T-cell (primary cell): Measurements from ENCODE around the gene SNX6. TPM values are rescaled to one million over a fixed set of nuclear protein-coding genes. Genes with fewer than 3 reads are reported as not detected.
"Not testable (repeated sequence)": the region's sequence is repeated elsewhere in the genome, so short reads cannot be mapped to it uniquely, and the experiment has no call there.

ENCODE experiments used
- ATAC-seq, 4 experiments: fragments of 200-7000 bp in 3 of 4; fragments of 150-1000 bp in 1 of 4; cut with Tn5 transposase; replicated peaks in 1 of 4; 1 replicate in 3 of 4; 2 replicates in 1 of 4; pipeline ENCODE4 v1.10.0; 2021; ENCODE audit warnings: moderate library complexity in 3 of 4, mild to moderate bottlenecking in 2 of 4, moderate number of reproducible peaks in 1 of 4
- CTCF ChIA-PET, 2 donors: fragments of 300-600 bp; sonication (Branson Sonifier 250); formaldehyde crosslinking; loops; one replicate each; lab custom pipeline; 2022; ENCODE audit warnings: antibody characterized with exemption in 2 of 2; lab: Charles Lee
- POLR2A ChIA-PET, 2 donors: fragments of 300-600 bp; sonication (Branson Sonifier 250); formaldehyde crosslinking; loops; one replicate each; lab custom pipeline; 2022; ENCODE audit warnings: antibody characterized with exemption in 2 of 2; lab: Charles Lee
- DNase-seq, 35 experiments: peaks; one replicate each; pipeline versions ENCODE4 v3.0.0 to v3.0.0-alpha.2; 2013 to 2023
- H3K27ac ChIP-seq: one replicate; pipeline ENCODE4 v1.5.1; 2013; ENCODE audit warnings: low read length
- H3K27me3 ChIP-seq, 2 experiments: replicated peaks in 1 of 2; 1 replicate in 1 of 2; 2 replicates in 1 of 2; pipeline versions ENCODE4 v1.6.1 to v1.7.0; 2013; ENCODE audit warnings: low read length in 1 of 2, mixed read lengths in 1 of 2; ENCODE audit not compliant: control insufficient read depth in 2 of 2, insufficient read depth in 2 of 2; ENCODE audit errors: extremely low read depth in 1 of 2
- H3K36me3 ChIP-seq, 2 donors: 1 replicate in 1 of 2; 2 replicates in 1 of 2; pipeline versions ENCODE4 v1.6.1 to v1.7.0; 2013; ENCODE audit warnings: low read length in 1 of 2; ENCODE audit not compliant: control insufficient read depth in 2 of 2, insufficient read depth in 1 of 2; ENCODE audit errors: extremely low read depth in 1 of 2
- H3K4me1 ChIP-seq, 2 experiments: 1 replicate in 1 of 2; 2 replicates in 1 of 2; pipeline versions ENCODE4 v1.6.1 to v1.7.0; 2013; ENCODE audit warnings: low read length in 2 of 2, mixed read lengths in 1 of 2; ENCODE audit not compliant: insufficient read depth in 2 of 2, control insufficient read depth in 1 of 2; ENCODE audit errors: extremely low read depth in 1 of 2
- H3K4me3 ChIP-seq, 2 donors: 1 replicate in 1 of 2; 2 replicates in 1 of 2; pipeline versions ENCODE4 v1.5.1 to v1.7.0; 2013; ENCODE audit warnings: mild to moderate bottlenecking in 2 of 2, low read length in 1 of 2, moderate library complexity in 1 of 2; ENCODE audit not compliant: control insufficient read depth in 1 of 2; ENCODE audit errors: extremely low read depth in 1 of 2
- H3K9me3 ChIP-seq: 2 replicates; pipeline ENCODE4 v1.7.0; 2013
- H3K27ac Mint-ChIP-seq, 2 donors: one replicate each; pipeline ENCODE4 v1.8.0; 2020 to 2021; ENCODE audit warnings: mild to moderate bottlenecking in 2 of 2, mixed read lengths in 2 of 2
- H3K27me3 Mint-ChIP-seq, 2 donors: one replicate each; pipeline ENCODE4 v1.8.0; 2021 to 2022; ENCODE audit warnings: mixed read lengths in 2 of 2
- H3K36me3 Mint-ChIP-seq: one replicate; pipeline ENCODE4 v1.8.0; 2021; ENCODE audit warnings: mixed read lengths
- H3K4me1 Mint-ChIP-seq, 3 donors: one replicate each; pipeline ENCODE4 v1.8.0; 2020 to 2022; ENCODE audit warnings: mixed read lengths in 3 of 3, mild to moderate bottlenecking in 1 of 3
- H3K4me3 Mint-ChIP-seq, 3 donors: one replicate each; pipeline ENCODE4 v1.8.0; 2020 to 2022; ENCODE audit warnings: mild to moderate bottlenecking in 3 of 3, mixed read lengths in 3 of 3, moderate library complexity in 3 of 3
- H3K9me3 Mint-ChIP-seq, 3 donors: one replicate each; pipeline ENCODE4 v1.8.0; 2020 to 2022; ENCODE audit warnings: mixed read lengths in 3 of 3
- WGBS: methylation state at CpG from one replicate; pipeline ENCODE4 v1.1.5; 2013; ENCODE audit warnings: missing lambda C conversion rate; ENCODE audit not compliant: insufficient coverage; 5-methylcytosine and 5-hydroxymethylcytosine counted together
- total RNA-seq, 35 experiments: library from RNA in 6 of 35; stranded (reverse) in 6 of 35; fragments of 120-200 nt in 1 of 35; gene quantifications; one replicate each; pipeline versions ENCODE4 v1.2.1 to v1.2.4 and lab custom pipeline; 2013 to 2026

Gene SNX6
- total RNA-seq, 5 donors from 2014 or later (not counting 1 experiment from before 2014, with no cell fraction given): 63.4 to 69.1 (median 64.6) TPM

GRCh38 chr14:34546272-34547135 lies 83.4 kb downstream of the SNX6 start:
- no CpG with 5 or more reads among the region's 68 CpGs for WGBS
- H3K27me3 Mint-ChIP-seq, POLR2A ChIA-PET: not testable (repeated sequence)

GRCh38 chr14:34540181-34541059 lies 89.5 kb downstream of the SNX6 start:
- Mint-ChIP-seq H3K4me3 (peak overlapping the region; percentile 99), H3K4me1 (peaks cover 35 to 41% (median 36%) of the 10 kb centered on the region in 3 donors), H3K27ac (peak overlapping the region; percentile 97 to 99)
- peak overlapping the region; percentile 96 to 97 for H3K4me3 ChIP-seq
- peaks cover 18 to 32% of the 10 kb centered on the region in 2 experiments for H3K4me1 ChIP-seq
- H3K27me3 Mint-ChIP-seq, ATAC-seq, CTCF ChIA-PET, H3K36me3 Mint-ChIP-seq, H3K27me3 ChIP-seq, H3K9me3 ChIP-seq, H3K9me3 Mint-ChIP-seq: not testable (repeated sequence)
- H3K27ac ChIP-seq: peak overlapping the region; percentile 90
- 95% methylated on average over 10 of the region's 19 CpGs for WGBS
- peaks cover 0 to 24% of the 10 kb centered on the region in 2 donors for H3K36me3 ChIP-seq
- peak in 1 of 35 experiments; percentile 20 for DNase-seq
- POLR2A ChIA-PET: interaction anchor here (0.6 to 0.7 kb wide), 3 partner anchors 8 to 583 kb away, joined by 3 read pairs; no protein-coding TSS in a partner anchor

More at GRCh38 chr14:34546272-34547135, 83.4 kb downstream of the SNX6 start:
- CTCF ChIA-PET, H3K4me3 Mint-ChIP-seq, H3K4me1 ChIP-seq, H3K4me3 ChIP-seq, H3K4me1 Mint-ChIP-seq, H3K9me3 Mint-ChIP-seq, DNase-seq, H3K9me3 ChIP-seq, H3K36me3 Mint-ChIP-seq, H3K27ac Mint-ChIP-seq, H3K27ac ChIP-seq, H3K36me3 ChIP-seq, H3K27me3 ChIP-seq: not testable (repeated sequence)
- peak; percentile 76 to 82 (median 77) for ATAC-seq

GRCh38 chr14:34539407-34540180 lies 90.4 kb downstream of the SNX6 start, which contains the start of gene EAPP:
Gene EAPP (minus strand): TSS chr14:34539701. CDS start chr14:34539628, 73 bp downstream.
- ChIA-PET CTCF (no interaction called here), POLR2A (interaction anchor here (0.6 to 0.7 kb wide), 3 partner anchors 9 to 584 kb away, joined by 3 read pairs; no protein-coding TSS in a partner anchor)
- no peaks in the 10 kb centered on the region for H3K27me3 ChIP-seq
- H3K36me3 Mint-ChIP-seq: peaks cover 8% of the 10 kb centered on the region
- peak within 1 kb of the TSS; percentile 90 for H3K27ac ChIP-seq
- H3K27ac Mint-ChIP-seq: peak within 1 kb of the TSS; percentile 97 to 99
- DNase-seq (peak; percentile 87 to 96 (median 94)), ATAC-seq (peak; percentile 99 to 100 (median 99))
- H3K4me1 Mint-ChIP-seq: peaks cover 35 to 41% (median 36%) of the 10 kb centered on the region in 3 donors
- no peaks in the 10 kb centered on the region for H3K27me3 Mint-ChIP-seq
- WGBS: 3% methylated on average over 41 of the region's 59 CpGs
- H3K4me1 ChIP-seq: peaks cover 18 to 32% of the 10 kb centered on the region in 2 experiments
- H3K4me3 Mint-ChIP-seq: peak within 1 kb of the TSS; percentile 99
- peak within 1 kb of the TSS; percentile 96 to 97 for H3K4me3 ChIP-seq
- peaks cover 0 to 24% of the 10 kb centered on the region in 2 donors for H3K36me3 ChIP-seq
- no peaks in the 10 kb centered on the region for H3K9me3 Mint-ChIP-seq
- H3K9me3 ChIP-seq: no peaks in the 10 kb centered on the region

- Mint-ChIP-seq H3K4me3 (peak overlapping the region; percentile 99), H3K9me3 (no peaks in the 10 kb centered on the region), H3K27ac (peak overlapping the region; percentile 97 to 99), H3K4me1 (peaks cover 38 to 41% (median 41%) of the 10 kb centered on the region in 3 donors), H3K27me3 (no peaks in the 10 kb centered on the region), H3K36me3 (peaks cover 13% of the 10 kb centered on the region)
- WGBS: 0% methylated on average over 9 of the region's 15 CpGs
- no peaks in the 10 kb centered on the region for H3K9me3 ChIP-seq
- H3K4me1 ChIP-seq: peaks cover 18 to 32% of the 10 kb centered on the region in 2 experiments
- H3K4me3 ChIP-seq: peak overlapping the region; percentile 96 to 97
- POLR2A ChIA-PET: interaction anchor here in 1 of 2 donors (0.5 to 1.0 kb wide), 4 partner anchors 73 to 753 kb away, joined by 3 to 5 read pairs (median 4); partner anchors contain the start of gene PSMA6
- H3K27ac ChIP-seq: peak overlapping the region; percentile 90
- CTCF ChIA-PET: interaction anchor here in 1 of 2 donors (0.9 kb wide), 1 partner anchor 16 kb away, joined by 3 read pairs; no protein-coding TSS in a partner anchor
- H3K36me3 ChIP-seq: peaks cover 0 to 31% of the 10 kb centered on the region in 2 donors
- DNase-seq (no peak), ATAC-seq (peak in 3 of 4 experiments; percentile 24 to 33 (median 28))
- H3K27me3 ChIP-seq: no peaks in the 10 kb centered on the region
Measured at GRCh38 chr14:34538871-34539406, 91.0 kb downstream of the SNX6 start.

- ChIA-PET POLR2A (interaction anchor here (0.5 to 1.0 kb wide), 6 partner anchors 15 to 754 kb away, joined by 3 to 5 read pairs (median 3); partner anchors contain the start of gene PSMA6 (in 1 of the 2)), CTCF (interaction anchor here in 1 of 2 donors (0.9 kb wide), 1 partner anchor 15 kb away, joined by 3 read pairs; no protein-coding TSS in a partner anchor)
- H3K9me3 ChIP-seq, ATAC-seq, H3K9me3 Mint-ChIP-seq, DNase-seq, H3K27me3 Mint-ChIP-seq, H3K27me3 ChIP-seq: not testable (repeated sequence)
- Mint-ChIP-seq H3K4me1 (peaks cover 41 to 47% (median 42%) of the 10 kb centered on the region in 3 donors), H3K4me3 (peak overlapping the region; percentile 99), H3K27ac (peak overlapping the region; percentile 23 to 97), H3K36me3 (peaks cover 19% of the 10 kb centered on the region)
- H3K36me3 ChIP-seq: peaks cover 0 to 39% of the 10 kb centered on the region in 2 donors
- peaks cover 18 to 32% of the 10 kb centered on the region in 2 experiments for H3K4me1 ChIP-seq
- peak overlapping the region in 1 of 2 donors; percentile 96 for H3K4me3 ChIP-seq
- 83% methylated on average over 4 of the region's 6 CpGs for WGBS
- H3K27ac ChIP-seq: peak overlapping the region; percentile 90
Measured at GRCh38 chr14:34538096-34538495, 91.9 kb downstream of the SNX6 start.
